HG02870 (cell line): ENCODE measurements around the gene KCNG2.

Experiments
- ATAC-seq: cut with Tn5 transposase; IDR thresholded peaks from one replicate; pipeline ENCODE4 v1.9.1; 2021; ENCODE audit warnings: mild to moderate bottlenecking, moderate library complexity; ENCODE audit not compliant: unreplicated experiment

Gene KCNG2

GRCh38 chr18:79948719-79949411, 151.1 kb downstream of the KCNG2 start:
- ATAC-seq = no peak
